Lung (tissue), 12 donors: ENCODE measurements around the gene DNAH17. TPM values are rescaled to one million over a fixed set of nuclear protein-coding genes. Genes with fewer than 3 reads are reported as not detected.

Experiments used
- ATAC-seq: fragments of 200-7000 bp; cut with Tn5 transposase; one replicate; pipeline ENCODE4 v1.9.1; 2020; ENCODE audit warnings: moderate number of reproducible peaks; ENCODE audit not compliant: insufficient read depth, low FRiP score
- DNase-seq, 3 donors: peaks; one replicate each; pipeline ENCODE4 v3.0.0-alpha.2; 2013 to 2017
- H3K27ac ChIP-seq, 2 donors: one replicate each; pipeline ENCODE4 v1.5.1; 2013; ENCODE audit warnings: mild to moderate bottlenecking in 2 of 2, moderate library complexity in 2 of 2, control low read depth in 1 of 2, inconsistent platforms in 1 of 2, low read depth in 1 of 2, low read length in 1 of 2
- H3K27me3 ChIP-seq, 3 donors: one replicate each; pipeline ENCODE4 v1.5.1; 2013; ENCODE audit warnings: low read length in 2 of 3; ENCODE audit not compliant: control insufficient read depth in 3 of 3, insufficient read depth in 3 of 3
- H3K36me3 ChIP-seq, 4 donors: one replicate each; pipeline ENCODE4 v1.5.1; 2013; ENCODE audit warnings: low read length in 4 of 4, mild to moderate bottlenecking in 1 of 4, moderate library complexity in 1 of 4; ENCODE audit not compliant: control insufficient read depth in 4 of 4, insufficient read depth in 4 of 4
- H3K4me1 ChIP-seq, 5 donors: one replicate each; pipeline ENCODE4 v1.5.1; 2013; ENCODE audit warnings: low read length in 5 of 5, mild to moderate bottlenecking in 2 of 5, moderate library complexity in 1 of 5; ENCODE audit not compliant: control insufficient read depth in 5 of 5, insufficient read depth in 5 of 5
- H3K4me3 ChIP-seq: one replicate; pipeline ENCODE4 v1.5.1; 2013; ENCODE audit warnings: mild to moderate bottlenecking, control low read depth, moderate library complexity
- H3K9ac ChIP-seq, 2 donors: one replicate each; pipeline ENCODE4 v1.5.1; 2013; ENCODE audit warnings: low read length in 2 of 2, control low read depth in 1 of 2; ENCODE audit not compliant: insufficient read depth in 1 of 2
- H3K9me3 ChIP-seq, 4 donors: one replicate each; pipeline ENCODE4 v1.5.1; 2013; ENCODE audit warnings: low read length in 3 of 4, mild to moderate bottlenecking in 1 of 4, moderate library complexity in 1 of 4; ENCODE audit not compliant: control insufficient read depth in 4 of 4, insufficient read depth in 3 of 4
- WGBS, 2 donors: extraction: QIAGEN DNeasy Blood & Tissue Kit; methylation state at CpG; one replicate each; pipeline ENCODE4 v1.1.7; 2013; 5-methylcytosine and 5-hydroxymethylcytosine counted together
- polyA plus RNA-seq, 2 donors: library from polyadenylated mRNA; stranded (reverse); fragments of 200-250 nt; gene quantifications; one replicate each; pipeline ENCODE4 v1.2.1, GENCODE V29; 2013
- total RNA-seq, 2 donors: library from RNA; depleted of rRNA in 1 of 2; stranded (reverse); fragments of >200 nt in 1 of 2; gene quantifications; one replicate each; pipeline ENCODE4 v1.2.1, GENCODE V29; 2014 to 2021
- TF ChIP-seq, protein P1 (sequence below): IDR thresholded peaks from 2 replicates; pipeline ENCODE4 v1.5.1; 2012; ENCODE audit warnings: mild to moderate bottlenecking; ENCODE audit errors: control extremely low read depth, extremely low read depth
- donor health status: control.
- donor health status: control.
- donor health status: Bipolar disorder and iron deficiency.
- donor health status: healthy.
- donor health status: DM: yes; HTN: yes; CAD: no.

DNAH17 gene
- total and polyA plus RNA-seq, 4 donors = 0.44 to 1.6 (median 1.2) TPM

- H3K9me3 ChIP-seq = no peaks in the 10 kb centered on the region
- TF ChIP-seq, protein P1, sequence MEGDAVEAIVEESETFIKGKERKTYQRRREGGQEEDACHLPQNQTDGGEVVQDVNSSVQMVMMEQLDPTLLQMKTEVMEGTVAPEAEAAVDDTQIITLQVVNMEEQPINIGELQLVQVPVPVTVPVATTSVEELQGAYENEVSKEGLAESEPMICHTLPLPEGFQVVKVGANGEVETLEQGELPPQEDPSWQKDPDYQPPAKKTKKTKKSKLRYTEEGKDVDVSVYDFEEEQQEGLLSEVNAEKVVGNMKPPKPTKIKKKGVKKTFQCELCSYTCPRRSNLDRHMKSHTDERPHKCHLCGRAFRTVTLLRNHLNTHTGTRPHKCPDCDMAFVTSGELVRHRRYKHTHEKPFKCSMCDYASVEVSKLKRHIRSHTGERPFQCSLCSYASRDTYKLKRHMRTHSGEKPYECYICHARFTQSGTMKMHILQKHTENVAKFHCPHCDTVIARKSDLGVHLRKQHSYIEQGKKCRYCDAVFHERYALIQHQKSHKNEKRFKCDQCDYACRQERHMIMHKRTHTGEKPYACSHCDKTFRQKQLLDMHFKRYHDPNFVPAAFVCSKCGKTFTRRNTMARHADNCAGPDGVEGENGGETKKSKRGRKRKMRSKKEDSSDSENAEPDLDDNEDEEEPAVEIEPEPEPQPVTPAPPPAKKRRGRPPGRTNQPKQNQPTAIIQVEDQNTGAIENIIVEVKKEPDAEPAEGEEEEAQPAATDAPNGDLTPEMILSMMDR = no peak
- no peak overlapping the region for H3K9ac ChIP-seq
- 60 to 64% methylated on average over 10 of the region's 10 CpGs for WGBS, 2 donors
- H3K4me1 ChIP-seq = no peaks in the 10 kb centered on the region
- no peak overlapping the region for H3K4me3 ChIP-seq
- no peaks in the 10 kb centered on the region for H3K36me3 ChIP-seq
- no peaks in the 10 kb centered on the region for H3K27me3 ChIP-seq
- H3K27ac ChIP-seq = no peak overlapping the region
- ATAC-seq = no peak
- no peak for DNase-seq
Observed at GRCh38 chr17:78610951-78611511, 33.8 kb upstream of the DNAH17 start.

- no peak for DNase-seq
- ATAC-seq = no peak
- no peak overlapping the region for H3K27ac ChIP-seq
Observed at GRCh38 chr17:78609191-78609641, 32.0 kb upstream of the DNAH17 start.

GRCh38 chr17:78608804-78609186 is 31.6 kb upstream of the DNAH17 start:
- TF ChIP-seq, protein P1 = no peak
- ATAC-seq (no peak), DNase-seq (no peak)
- no peaks in the 10 kb centered on the region for H3K9me3 ChIP-seq
- H3K27me3 ChIP-seq = no peaks in the 10 kb centered on the region
- no peak overlapping the region for H3K9ac ChIP-seq
- H3K4me3 ChIP-seq = no peak overlapping the region
- no peak overlapping the region for H3K27ac ChIP-seq
- 80 to 88% methylated on average over 8 of the region's 8 CpGs for WGBS, 2 donors
- no peaks in the 10 kb centered on the region for H3K36me3 ChIP-seq
- no peaks in the 10 kb centered on the region for H3K4me1 ChIP-seq

More at GRCh38 chr17:78609191-78609641, 32.0 kb upstream of the DNAH17 start:
- H3K4me3 ChIP-seq = no peak overlapping the region
- TF ChIP-seq, protein P1 = no peak
- H3K9me3 ChIP-seq = no peaks in the 10 kb centered on the region
- H3K4me1 ChIP-seq = no peaks in the 10 kb centered on the region
- no peaks in the 10 kb centered on the region for H3K36me3 ChIP-seq
- WGBS, 2 donors = 70 to 74% methylated on average over 8 of the region's 8 CpGs
- no peaks in the 10 kb centered on the region for H3K27me3 ChIP-seq
- no peak overlapping the region for H3K9ac ChIP-seq
